Mesothelial cell of epicardium (in vitro differentiated cells): ENCODE measurements around the gene STX8. TPM values are rescaled to one million over a fixed set of nuclear protein-coding genes. Genes with fewer than 3 reads are reported as not detected.

Experiments
- DNase-seq, 2 experiments: peaks; one replicate each; pipeline ENCODE4 v3.0.0; 2021; ENCODE audit warnings: low spot score in 2 of 2; ENCODE audit not compliant: unreplicated experiment in 2 of 2
- H3K27ac Mint-ChIP-seq: 2 replicates; pipeline ENCODE4 v1.8.0; 2021; ENCODE audit warnings: mixed read lengths
- H3K27me3 Mint-ChIP-seq: 2 replicates; pipeline ENCODE4 v1.8.0; 2021; ENCODE audit warnings: low read depth, mixed read lengths
- H3K36me3 Mint-ChIP-seq: 2 replicates; pipeline ENCODE4 v1.8.0; 2021; ENCODE audit warnings: mixed read lengths
- H3K4me1 Mint-ChIP-seq: 2 replicates; pipeline ENCODE4 v1.8.0; 2021; ENCODE audit warnings: mixed read lengths
- H3K4me3 Mint-ChIP-seq: 2 replicates; pipeline ENCODE4 v1.8.0; 2021; ENCODE audit warnings: mild to moderate bottlenecking, moderate library complexity, mixed read lengths
- H3K9me3 Mint-ChIP-seq: 2 replicates; pipeline ENCODE4 v1.8.0; 2021; ENCODE audit warnings: mixed read lengths
- CTCF ChIP-seq: fragments of 200-600 bp; sonication (generic); IDR thresholded peaks from one replicate; pipeline ENCODE4 v1.5.0; 2021; ENCODE audit warnings: antibody characterized with exemption; ENCODE audit not compliant: unreplicated experiment
- total RNA-seq: library from RNA; stranded (reverse); gene quantifications from 3 replicates; pipeline ENCODE4 v1.2.1, GENCODE V29; 2021

The STX8 gene
- total RNA-seq, 1 donor from 2014 or later, result 53.3 TPM

GRCh38 chr17:9427465-9428315 lies 147.9 kb downstream of the STX8 start:
- peak overlapping the region; percentile 65 for H3K27ac Mint-ChIP-seq
- H3K4me3 Mint-ChIP-seq, result no peak overlapping the region
- no peak for TF ChIP-seq CTCF
- peaks cover 4% of the 10 kb centered on the region for H3K9me3 Mint-ChIP-seq
- no peak for DNase-seq
- H3K4me1 Mint-ChIP-seq, result peaks cover 27% of the 10 kb centered on the region
- H3K36me3 Mint-ChIP-seq, result peaks cover 6% of the 10 kb centered on the region
- H3K27me3 Mint-ChIP-seq, result no peaks in the 10 kb centered on the region

- Mint-ChIP-seq H3K36me3 (peaks cover 22% of the 10 kb centered on the region), H3K27ac (no peak overlapping the region), H3K9me3 (peaks cover 17% of the 10 kb centered on the region), H3K4me3 (no peak overlapping the region), H3K27me3 (no peaks in the 10 kb centered on the region), H3K4me1 (peaks cover 21% of the 10 kb centered on the region)
- no peak for DNase-seq
- TF ChIP-seq CTCF, result no peak
These were observed 151.5 kb downstream of the STX8 start for GRCh38 chr17:9424071-9424640.

GRCh38 chr17:9421525-9421924 lies 154.1 kb downstream of the STX8 start:
- H3K9me3 Mint-ChIP-seq, result peaks cover 28% of the 10 kb centered on the region
- DNase-seq, result no peak
- peaks cover 19% of the 10 kb centered on the region for H3K4me1 Mint-ChIP-seq
- H3K27me3 Mint-ChIP-seq, result no peaks in the 10 kb centered on the region
- peaks cover 31% of the 10 kb centered on the region for H3K36me3 Mint-ChIP-seq
- no peak overlapping the region for H3K4me3 Mint-ChIP-seq
- no peak overlapping the region for H3K27ac Mint-ChIP-seq
- no peak for TF ChIP-seq CTCF

- H3K4me3 Mint-ChIP-seq, result no peak overlapping the region
- peaks cover 13% of the 10 kb centered on the region for H3K4me1 Mint-ChIP-seq
- DNase-seq, result no peak
- H3K27ac Mint-ChIP-seq, result no peak overlapping the region
- TF ChIP-seq CTCF, result no peak
- H3K27me3 Mint-ChIP-seq, result no peaks in the 10 kb centered on the region
- H3K36me3 Mint-ChIP-seq, result peaks cover 31% of the 10 kb centered on the region
- peaks cover 28% of the 10 kb centered on the region for H3K9me3 Mint-ChIP-seq
These were observed 155.6 kb downstream of the STX8 start for GRCh38 chr17:9419932-9420453.

GRCh38 chr17:9414471-9414870 lies 161.1 kb downstream of the STX8 start:
- Mint-ChIP-seq H3K27me3 (no peaks in the 10 kb centered on the region), H3K36me3 (peaks cover 12% of the 10 kb centered on the region), H3K4me1 (peaks cover 10% of the 10 kb centered on the region), H3K27ac (no peak overlapping the region), H3K9me3 (peaks cover 14% of the 10 kb centered on the region), H3K4me3 (no peak overlapping the region)
- no peak for DNase-seq
- no peak for TF ChIP-seq CTCF
